Colonic mucosa (tissue), 4 donors: Measurements from ENCODE around the gene RAB2B. TPM values are rescaled to one million over a fixed set of nuclear protein-coding genes. Genes with fewer than 3 reads are reported as not detected.
A peak's percentile ranks its signal among the peaks of the same experiment; 100 is the strongest.

Experiments used
- DNase-seq: peaks from one replicate; pipeline ENCODE4 v3.0.0-alpha.2; 2020
- H3K27ac ChIP-seq: fragments of 200-600 bp; one replicate; pipeline ENCODE4 v1.8.0; 2021
- H3K27me3 ChIP-seq: fragments of 200-600 bp; one replicate; pipeline ENCODE4 v1.8.0; 2021
- H3K36me3 ChIP-seq: fragments of 200-600 bp; one replicate; pipeline ENCODE4 v1.8.0; 2021
- H3K4me1 ChIP-seq: fragments of 200-600 bp; one replicate; pipeline ENCODE4 v1.8.0; 2021; ENCODE audit warnings: mild to moderate bottlenecking
- H3K4me3 ChIP-seq: fragments of 200-600 bp; one replicate; pipeline ENCODE4 v1.8.0; 2021
- H3K9ac ChIP-seq, 2 donors: one replicate each; pipeline ENCODE4 v1.7.0; 2013; ENCODE audit warnings: control low read depth in 2 of 2, low read depth in 2 of 2, low read length in 2 of 2
- H3K9me3 ChIP-seq: fragments of 200-600 bp; one replicate; pipeline ENCODE4 v1.8.0; 2021
- intact Hi-C: fragments of 100-400 bp; cut with DNase I; formaldehyde crosslinking; loops from one replicate; pipeline ENCODE4 v1.14.1; 2022
- total RNA-seq, 2 donors: library from RNA; stranded (reverse); fragmentation: NEBNext Ultra II Directional in 1 of 2; extraction: Animal tissue kit (Norgen Biotek cat#: 25700) in 1 of 2; gene quantifications; one replicate each; pipeline ENCODE4 v1.2.1, GENCODE V29; 2021
- TF ChIP-seq, protein P1 (sequence below): fragments of 200-600 bp; IDR thresholded peaks from one replicate; pipeline ENCODE4 v1.8.0; 2022; ENCODE audit warnings: antibody characterized with exemption, mild to moderate bottlenecking
- donor health status: healthy.
- donor health status: DM: no; HTN: no; CAD: no.
- donor health status: DM: no; HTN: no; CAD: no.

Gene RAB2B
- total RNA-seq = 10 to 100 TPM; 12.9 to 15.4 TPM

DNA sequence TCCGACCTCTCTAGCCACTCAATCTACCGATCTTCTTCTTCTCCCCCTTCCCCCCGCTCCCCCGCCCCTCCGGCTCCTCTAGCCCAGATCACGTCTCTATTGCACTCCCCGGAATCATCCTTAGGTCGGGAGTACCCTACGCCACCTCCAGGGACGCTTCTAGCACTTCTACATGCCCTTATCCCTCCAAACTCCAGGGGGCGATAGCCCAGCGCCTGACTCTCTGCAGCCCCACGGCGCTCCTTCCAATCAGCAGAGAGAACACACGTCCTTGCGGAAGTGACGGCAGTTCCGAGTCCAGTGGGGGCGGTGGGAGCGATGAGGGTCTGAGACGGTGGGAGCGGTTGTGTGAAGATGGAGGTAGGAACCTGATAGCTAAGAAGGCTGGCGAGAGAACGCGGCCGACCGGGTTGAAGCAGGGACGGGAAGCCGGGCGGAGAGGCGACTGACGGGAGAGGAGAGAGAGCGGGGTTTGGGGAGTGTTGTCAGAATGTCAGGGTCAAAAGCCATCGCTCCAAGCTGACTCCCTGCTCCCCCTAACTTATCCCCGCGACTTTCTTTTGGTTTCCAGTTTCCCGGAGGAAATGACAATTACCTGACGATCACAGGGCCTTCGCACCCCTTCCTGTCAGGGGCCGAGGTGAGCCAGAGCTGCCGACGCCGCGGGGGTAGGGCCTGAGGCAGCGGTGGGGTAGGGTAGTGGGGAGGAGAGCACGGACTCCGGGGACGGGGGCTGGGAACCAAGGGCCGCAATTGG lies at the start of gene RAB2B, which contains the start of gene TOX4:
Gene RAB2B (minus strand): TSS at position 35 of the 757 bp plus-strand sequence. CDS start 87 bp downstream, outside the sequence.
Gene TOX4 (plus strand): TSS at position 271 of the 757 bp plus-strand sequence. CDS start 84 bp downstream, at position 355.
- peak within 1 kb of the TSS; percentile 80 to 91 for H3K9ac ChIP-seq
- H3K36me3 ChIP-seq = no peaks in the 10 kb centered on the region
- no peaks in the 10 kb centered on the region for H3K27me3 ChIP-seq
- TF ChIP-seq, protein P1, sequence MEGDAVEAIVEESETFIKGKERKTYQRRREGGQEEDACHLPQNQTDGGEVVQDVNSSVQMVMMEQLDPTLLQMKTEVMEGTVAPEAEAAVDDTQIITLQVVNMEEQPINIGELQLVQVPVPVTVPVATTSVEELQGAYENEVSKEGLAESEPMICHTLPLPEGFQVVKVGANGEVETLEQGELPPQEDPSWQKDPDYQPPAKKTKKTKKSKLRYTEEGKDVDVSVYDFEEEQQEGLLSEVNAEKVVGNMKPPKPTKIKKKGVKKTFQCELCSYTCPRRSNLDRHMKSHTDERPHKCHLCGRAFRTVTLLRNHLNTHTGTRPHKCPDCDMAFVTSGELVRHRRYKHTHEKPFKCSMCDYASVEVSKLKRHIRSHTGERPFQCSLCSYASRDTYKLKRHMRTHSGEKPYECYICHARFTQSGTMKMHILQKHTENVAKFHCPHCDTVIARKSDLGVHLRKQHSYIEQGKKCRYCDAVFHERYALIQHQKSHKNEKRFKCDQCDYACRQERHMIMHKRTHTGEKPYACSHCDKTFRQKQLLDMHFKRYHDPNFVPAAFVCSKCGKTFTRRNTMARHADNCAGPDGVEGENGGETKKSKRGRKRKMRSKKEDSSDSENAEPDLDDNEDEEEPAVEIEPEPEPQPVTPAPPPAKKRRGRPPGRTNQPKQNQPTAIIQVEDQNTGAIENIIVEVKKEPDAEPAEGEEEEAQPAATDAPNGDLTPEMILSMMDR = peak; percentile 84
- no peaks in the 10 kb centered on the region for H3K9me3 ChIP-seq
- intact Hi-C loops = no loop called here
- peak; percentile 98 for DNase-seq
- H3K27ac ChIP-seq = peak within 1 kb of the TSS; percentile 77
- peak within 1 kb of the TSS; percentile 88 for H3K4me3 ChIP-seq
- no peaks in the 10 kb centered on the region for H3K4me1 ChIP-seq

DNA sequence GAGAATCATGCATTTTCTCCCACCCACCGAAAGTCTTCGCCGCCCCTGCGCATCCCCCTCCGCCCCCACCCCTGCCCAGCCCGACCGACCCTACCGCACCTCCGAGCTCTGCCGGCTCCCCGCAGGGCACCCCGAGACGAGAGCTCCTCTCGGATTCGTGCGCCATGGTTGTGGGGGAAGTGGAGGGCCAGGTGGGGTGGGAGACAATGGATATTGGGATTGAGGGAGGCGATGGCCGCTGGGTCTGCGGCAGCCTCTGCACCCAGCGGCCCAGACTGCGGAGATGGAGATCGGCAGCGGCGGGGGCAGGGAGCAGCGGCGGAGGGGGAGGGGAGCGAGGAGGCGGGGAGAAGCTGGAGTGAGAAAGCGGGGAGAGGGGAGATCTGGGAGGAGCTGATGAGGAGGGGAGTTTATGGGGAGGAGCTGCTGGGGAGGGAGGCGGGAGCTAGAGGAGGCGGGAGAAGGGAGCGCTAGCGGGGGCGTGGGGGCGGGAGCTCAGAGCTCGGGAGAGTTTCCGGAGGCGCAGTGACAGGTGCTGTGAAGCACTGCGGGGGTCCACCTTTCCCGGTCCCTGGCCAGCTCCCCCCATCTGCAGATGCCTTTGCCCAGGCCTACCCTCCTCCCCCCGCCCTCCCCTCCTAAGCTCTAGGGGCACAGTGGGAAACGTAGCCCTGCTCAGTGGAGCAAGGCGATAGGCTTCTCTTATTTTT lies 49.4 kb upstream of the RAB2B start, which contains the start of gene SALL2:
Gene SALL2 (minus strand): TSS at position 385 of the 710 bp plus-strand sequence. CDS start 219 bp downstream, at position 166.
- Histone ChIP-seq H3K4me3 (peak within 1 kb of the TSS; percentile 45), H3K9ac (peak within 1 kb of the TSS; percentile 35 to 73), H3K27ac (no peak within 1 kb of the TSS), H3K9me3 (no peaks in the 10 kb centered on the region), H3K4me1 (no peaks in the 10 kb centered on the region), H3K36me3 (no peaks in the 10 kb centered on the region), H3K27me3 (no peaks in the 10 kb centered on the region)
- intact Hi-C loops = no loop called here
- TF ChIP-seq, protein P1 = no peak
- peak; percentile 67 for DNase-seq

DNA sequence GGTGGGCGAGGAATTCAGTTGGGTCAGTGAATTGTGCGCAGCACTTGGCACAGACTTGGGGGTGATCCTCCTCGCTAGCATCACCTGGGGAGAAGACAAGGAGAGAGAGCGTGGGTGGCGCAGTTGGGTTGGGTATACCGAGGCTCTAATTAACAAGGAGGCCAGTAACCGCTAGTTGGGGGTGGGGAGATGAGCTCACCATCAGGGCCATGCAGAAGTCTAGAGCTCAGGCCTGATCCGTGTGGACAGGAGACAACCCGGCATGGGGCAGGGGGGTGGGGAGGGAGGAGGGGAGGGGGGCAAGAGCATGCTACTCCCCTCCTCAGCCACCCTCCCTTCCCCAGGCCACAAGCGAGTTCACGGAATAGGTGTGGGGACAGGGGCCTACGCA lies 48.8 kb upstream of the RAB2B start:
- peak overlapping the region; percentile 45 for H3K4me3 ChIP-seq
- TF ChIP-seq, protein P1 = no peak
- no peaks in the 10 kb centered on the region for H3K9me3 ChIP-seq
- no peaks in the 10 kb centered on the region for H3K4me1 ChIP-seq
- DNase-seq = no peak
- no peak overlapping the region for H3K9ac ChIP-seq
- intact Hi-C loops = no loop called here
- H3K36me3 ChIP-seq = no peaks in the 10 kb centered on the region
- H3K27me3 ChIP-seq = no peaks in the 10 kb centered on the region
- no peak overlapping the region for H3K27ac ChIP-seq

DNA sequence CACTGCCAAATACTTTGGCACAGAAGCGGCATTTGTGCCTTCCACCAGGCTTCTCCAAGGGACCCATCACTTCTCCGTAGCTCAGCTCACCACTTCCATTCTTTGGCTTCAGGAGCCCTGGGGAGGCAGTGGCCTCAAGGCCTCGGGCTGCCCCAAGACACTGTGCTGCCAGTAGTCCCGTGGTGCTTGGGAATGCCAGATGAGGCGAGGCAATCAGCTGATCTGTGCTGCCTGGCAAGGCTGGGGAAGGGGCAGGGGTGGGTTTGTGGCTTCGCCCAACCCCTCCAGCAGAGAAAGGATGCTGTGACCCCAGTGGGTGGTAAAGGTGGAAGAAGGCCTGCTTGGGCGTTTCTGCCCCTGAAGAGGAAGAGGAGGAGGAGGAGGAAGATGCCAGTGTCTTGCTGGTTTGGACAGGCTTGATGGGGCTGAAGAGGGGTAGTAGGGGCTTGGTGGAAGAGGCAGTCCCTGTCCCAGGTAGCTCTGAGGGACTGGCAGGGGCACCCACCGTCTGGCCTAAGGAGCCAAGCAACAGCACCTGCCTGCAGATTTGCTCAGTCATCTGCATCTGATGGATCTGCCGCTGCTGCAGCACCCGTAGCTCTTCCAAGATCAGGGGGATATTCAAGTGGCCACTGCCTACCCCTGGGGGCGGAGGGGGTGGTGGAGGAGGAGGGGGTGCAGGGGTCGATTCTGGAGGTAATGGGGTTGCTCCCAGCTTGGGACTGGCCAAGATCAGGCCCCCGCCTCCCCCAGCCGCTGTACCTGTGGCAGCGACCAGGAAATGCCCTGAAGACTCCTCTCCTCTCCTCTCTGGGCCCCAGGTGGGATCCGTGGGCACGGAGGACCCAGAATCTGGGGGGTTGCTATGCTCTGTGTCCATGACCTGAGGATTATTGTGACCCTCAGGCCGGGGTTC lies 48.1 kb upstream of the RAB2B start:
- Histone ChIP-seq H3K36me3 (no peaks in the 10 kb centered on the region), H3K27me3 (no peaks in the 10 kb centered on the region), H3K9me3 (no peaks in the 10 kb centered on the region), H3K27ac (no peak overlapping the region), H3K9ac (no peak overlapping the region), H3K4me1 (no peaks in the 10 kb centered on the region), H3K4me3 (no peak overlapping the region)
- TF ChIP-seq, protein P1 = no peak
- DNase-seq = no peak
- intact Hi-C loops = no loop called here

DNA sequence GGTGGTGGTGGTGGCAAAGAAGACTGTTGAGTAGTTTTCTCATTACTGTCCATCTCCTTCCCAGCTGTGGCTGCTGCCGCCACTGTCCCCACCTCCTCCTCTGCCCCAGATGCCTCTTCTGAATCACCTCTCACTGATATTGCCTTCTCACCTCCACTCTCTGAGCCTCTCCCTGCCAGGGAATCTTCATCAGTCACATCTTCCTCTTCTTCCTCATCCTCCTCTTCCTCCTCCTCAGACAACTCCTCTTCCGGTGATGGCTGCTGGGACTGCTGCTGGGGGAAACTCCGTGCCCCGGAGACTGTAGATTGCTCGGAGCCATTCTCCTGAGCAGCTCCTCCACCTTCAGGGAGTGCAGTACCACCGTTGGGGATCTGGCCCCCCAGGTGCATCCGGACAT lies 46.4 kb upstream of the RAB2B start:
- Histone ChIP-seq H3K4me1 (no peaks in the 10 kb centered on the region), H3K27me3 (no peaks in the 10 kb centered on the region), H3K9ac (no peak overlapping the region), H3K27ac (no peak overlapping the region), H3K9me3 (no peaks in the 10 kb centered on the region), H3K4me3 (no peak overlapping the region), H3K36me3 (no peaks in the 10 kb centered on the region)
- intact Hi-C loops = no loop called here
- no peak for DNase-seq
- TF ChIP-seq, protein P1 = no peak
